ENCODE results near the gene C8G.

C8G gene

GRCh38 chr9:136940526-136941230, 4.4 kb upstream of the C8G start:
- no peak for DNase-seq

GRCh38 chr9:136941231-136942111, 3.6 kb upstream of the C8G start:
- no peak for DNase-seq

GRCh38 chr9:136942112-136942880, 2.7 kb upstream of the C8G start:
- DNase-seq = no peak

- DNase-seq = no peak
Observed at GRCh38 chr9:136942881-136943230, 2.2 kb upstream of the C8G start.

GRCh38 chr9:136943291-136944211, 1.5 kb upstream of the C8G start:
- DNase-seq = peak in 1 of 58 donors; percentile 66

- DNase-seq = peak in 6 of 58 donors; percentile 56 to 71 (median 63)
Observed at GRCh38 chr9:136944212-136944518, 878 bp upstream of the C8G start.

- DNase-seq = no peak
Observed at GRCh38 chr9:136945333-136946227, 537 bp downstream of the C8G start.

GRCh38 chr9:136946228-136947027, 1.4 kb downstream of the C8G start:
- no peak for DNase-seq

- DNase-seq = peak in 20 of 58 donors; percentile 21 to 63 (median 40)
Observed at GRCh38 chr9:136947028-136947891, 2.2 kb downstream of the C8G start.

- peak in 44 of 58 donors; percentile 16 to 78 (median 57) for DNase-seq
Observed at GRCh38 chr9:136947955-136948510, 3.0 kb downstream of the C8G start.

GRCh38 chr9:136949239-136949816, 4.3 kb downstream of the C8G start:
- no peak for DNase-seq

- DNase-seq = peak; percentile 67 to 98 (median 94)
Observed at GRCh38 chr9:136949817-136950655, 5.0 kb downstream of the C8G start.

- peak in 4 of 58 donors; percentile 38 to 53 (median 42) for DNase-seq
Observed at GRCh38 chr9:136950656-136951276, 5.7 kb downstream of the C8G start.

- no peak for DNase-seq
Observed at GRCh38 chr9:136951541-136952320, 6.7 kb downstream of the C8G start, which contains the start of gene LCN12. TSS of gene LCN12 (plus strand) at chr9:136952273. CDS start at chr9:136952328, 55 bp downstream.

Data from anterior cingulate cortex (tissue), 58 donors.